GM23338 (cell line): ENCODE data around the gene IER3IP1. TPM values are rescaled to one million over a fixed set of nuclear protein-coding genes. Genes with fewer than 3 reads are reported as not detected.

Source experiments
- ATAC-seq: fragments of 200-7000 bp; cut with Tn5 transposase; 3 replicates; pipeline ENCODE4 v1.9.1; 2020
- DNase-seq: peaks from one replicate; pipeline ENCODE4 v3.0.0-alpha.2; 2015; ENCODE audit warnings: low spot score
- H2AFZ ChIP-seq: fragments of 200-600 bp; sonication (generic); 2 replicates; pipeline ENCODE4 v1.8.0; 2016; ENCODE audit warnings: antibody characterized with exemption, mild to moderate bottlenecking, moderate library complexity
- H3F3A ChIP-seq: fragments of 200-600 bp; sonication (generic); replicated peaks from 2 replicates; pipeline ENCODE4 v1.8.0; 2017; ENCODE audit warnings: antibody characterized with exemption, mixed run types, low read depth
- H3K27ac ChIP-seq: fragments of 200-600 bp; sonication (generic); 2 replicates; pipeline ENCODE4 v1.6.1; 2016; ENCODE audit warnings: low read depth
- H3K27me3 ChIP-seq: fragments of 200-600 bp; sonication (generic); 2 replicates; pipeline ENCODE4 v1.8.0; 2016; ENCODE audit warnings: mild to moderate bottlenecking, mixed run types, moderate library complexity; ENCODE audit not compliant: insufficient read depth
- H3K36me3 ChIP-seq: fragments of 200-600 bp; sonication (generic); 2 replicates; pipeline ENCODE4 v1.8.0; 2016; ENCODE audit warnings: mild to moderate bottlenecking; ENCODE audit not compliant: insufficient read depth
- H3K4me1 ChIP-seq: fragments of 200-600 bp; sonication (generic); 2 replicates; pipeline ENCODE4 v1.8.0; 2016; ENCODE audit warnings: mild to moderate bottlenecking, moderate library complexity; ENCODE audit not compliant: insufficient read depth
- H3K4me2 ChIP-seq: fragments of 200-600 bp; sonication (generic); 2 replicates; pipeline ENCODE4 v1.7.1; 2017; ENCODE audit warnings: mixed run types
- H3K4me3 ChIP-seq: fragments of 200-600 bp; sonication (generic); 2 replicates; pipeline ENCODE4 v1.6.1; 2016; ENCODE audit warnings: mixed run types
- H3K79me2 ChIP-seq: fragments of 200-600 bp; sonication (generic); replicated peaks from 2 replicates; pipeline ENCODE4 v1.8.0; 2017; ENCODE audit warnings: mild to moderate bottlenecking; ENCODE audit not compliant: insufficient read depth
- H3K9me2 ChIP-seq: fragments of 200-600 bp; sonication (generic); 2 replicates; pipeline ENCODE4 v1.8.0; 2017; ENCODE audit not compliant: insufficient read depth
- H4K20me1 ChIP-seq: fragments of 200-600 bp; sonication (generic); replicated peaks from 2 replicates; pipeline ENCODE4 v1.8.0; 2017; ENCODE audit warnings: mild to moderate bottlenecking; ENCODE audit not compliant: insufficient read depth
- H3K27ac Mint-ChIP-seq: 2 replicates; pipeline ENCODE4 v1.8.0; 2020; ENCODE audit warnings: inconsistent platforms, mild to moderate bottlenecking, moderate library complexity, mixed read lengths
- H3K27me3 Mint-ChIP-seq: 3 replicates; pipeline ENCODE4 v1.8.0; 2022; ENCODE audit warnings: low read depth, mild to moderate bottlenecking, moderate library complexity, mixed read lengths, inconsistent platforms; ENCODE audit not compliant: insufficient read depth, poor library complexity
- H3K36me3 Mint-ChIP-seq: 3 replicates; pipeline ENCODE4 v1.8.0; 2021; ENCODE audit warnings: low read depth, mild to moderate bottlenecking, inconsistent platforms, moderate library complexity, mixed read lengths
- H3K4me1 Mint-ChIP-seq: 3 replicates; pipeline ENCODE4 v1.8.0; 2020; ENCODE audit warnings: mild to moderate bottlenecking, inconsistent platforms, mixed read lengths
- H3K4me3 Mint-ChIP-seq: 3 replicates; pipeline ENCODE4 v1.8.0; 2021; ENCODE audit warnings: moderate library complexity, mild to moderate bottlenecking, inconsistent platforms, mixed read lengths
- H3K9me3 Mint-ChIP-seq: 3 replicates; pipeline ENCODE4 v1.8.0; 2020; ENCODE audit warnings: moderate library complexity, mild to moderate bottlenecking, inconsistent platforms, mixed read lengths
- CREB1 ChIP-seq: fragments of 250-450 bp; sonication (Bioruptor Pico); IDR thresholded peaks from 2 replicates; pipeline ENCODE4 v1.5.0; 2020; ENCODE audit warnings: low read depth, mild to moderate bottlenecking, moderate library complexity
- ETS1 ChIP-seq: IDR thresholded peaks from 2 replicates; pipeline ENCODE4 v1.6.1; 2016; ENCODE audit warnings: antibody characterized with exemption
- EZH2 ChIP-seq: fragments of 200-600 bp; sonication (generic); IDR thresholded peaks from one replicate; pipeline ENCODE4 v1.8.0; 2017; ENCODE audit warnings: antibody characterized with exemption, mild to moderate bottlenecking, low read depth; ENCODE audit not compliant: unreplicated experiment
- EZH2phosphoT487 ChIP-seq: fragments of 200-600 bp; sonication (generic); IDR thresholded peaks from one replicate; pipeline ENCODE4 v1.8.1; 2018; ENCODE audit warnings: antibody characterized with exemption; ENCODE audit not compliant: unreplicated experiment
- JUNB ChIP-seq: IDR thresholded peaks from one replicate; pipeline ENCODE4 v1.6.1; 2016; ENCODE audit warnings: antibody characterized with exemption; ENCODE audit not compliant: unreplicated experiment
- NANOG ChIP-seq: IDR thresholded peaks from 2 replicates; pipeline ENCODE4 v1.6.1; 2016; ENCODE audit warnings: antibody characterized with exemption, borderline replicate concordance
- POLR2AphosphoS5 ChIP-seq: IDR thresholded peaks from 2 replicates; pipeline ENCODE4 v1.6.1; 2016; ENCODE audit warnings: antibody characterized with exemption, low read depth
- STAT1 ChIP-seq: IDR thresholded peaks from one replicate; pipeline ENCODE4 v1.6.1; 2016; ENCODE audit warnings: antibody characterized with exemption; ENCODE audit not compliant: unreplicated experiment
- ZNF114 ChIP-seq: fragments of 250-450 bp; sonication (Bioruptor Pico); IDR thresholded peaks from 2 replicates; pipeline ENCODE4 v1.5.0; 2020; ENCODE audit warnings: mild to moderate bottlenecking, moderate library complexity
- ZNF331 ChIP-seq: fragments of 250-450 bp; sonication (Bioruptor Pico); IDR thresholded peaks from 2 replicates; pipeline ENCODE4 v1.5.0; 2020; ENCODE audit warnings: low read depth, mild to moderate bottlenecking, moderate library complexity
- polyA plus RNA-seq: library from polyadenylated mRNA; unstranded; fragments of >200 nt; fragmentation: Nextera tagmentation; extraction: Ambion mirVana; gene quantifications from 2 replicates; pipeline ENCODE4 v1.2.1, GENCODE V29; 2016
- total RNA-seq: library from RNA; depleted of rRNA; stranded (reverse); fragments of >200 nt; shearing (Covaris generic); gene quantifications from 2 replicates; pipeline ENCODE4 v1.2.3, GENCODE V29; 2014
- TF ChIP-seq, protein P1 (sequence below): fragments of 250-450 bp; sonication (Bioruptor Pico); IDR thresholded peaks from 2 replicates; pipeline ENCODE4 v1.5.0; 2020; ENCODE audit warnings: mild to moderate bottlenecking, moderate library complexity
- TF ChIP-seq, protein P2 (sequence below): IDR thresholded peaks from one replicate; pipeline ENCODE4 v1.6.1; 2018; ENCODE audit warnings: antibody characterized with exemption; ENCODE audit not compliant: unreplicated experiment
- TF ChIP-seq, protein P3 (sequence below), 2 experiments: fragments of 200-600 bp in 1 of 2; sonication (generic) in 1 of 2; conservative IDR thresholded peaks; 2 replicates each; pipeline versions ENCODE4 v1.5.1 to v1.6.1; 2016 to 2017; ENCODE audit warnings: antibody characterized with exemption in 2 of 2, low read depth in 2 of 2, mild to moderate bottlenecking in 2 of 2, moderate library complexity in 1 of 2

Gene IER3IP1
- total and polyA plus RNA-seq, 2 experiments from 2014 or later: 12.2 to 24.0 TPM

DNA sequence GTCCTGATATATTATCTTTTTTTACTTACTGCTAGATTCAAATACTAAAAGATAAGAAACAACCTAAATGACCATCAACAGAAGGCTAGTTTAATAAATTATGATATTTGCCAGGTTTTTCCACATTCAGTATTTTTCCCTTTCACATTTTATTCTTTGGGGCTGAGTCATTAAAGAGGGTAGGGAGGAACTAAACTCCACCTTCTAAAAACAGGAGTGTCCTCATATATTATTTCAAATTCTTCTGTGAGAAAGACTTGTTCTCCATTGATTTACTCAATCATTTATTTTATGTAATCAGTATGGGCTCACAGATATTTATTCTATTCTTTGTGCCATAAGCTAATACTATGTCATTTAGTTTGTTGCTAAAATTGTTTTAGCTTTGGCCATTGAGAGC, 34.9 kb downstream of the IER3IP1 start:
- H3K4me2 ChIP-seq: no peak overlapping the region

More for the DNA sequence above, 34.9 kb downstream of the IER3IP1 start:
- Histone ChIP-seq H2AFZ (no peak overlapping the region), H3K4me1 (no peaks in the 10 kb centered on the region), H3K27ac (no peak overlapping the region), H3K27me3 (no peaks in the 10 kb centered on the region), H3F3A (no peaks in the 10 kb centered on the region), H3K36me3 (0 out of 2 replicates have a peak, but pooled peaks cover under 1% of the 10 kb centered on the region), H3K9me2 (no peaks in the 10 kb centered on the region), H3K4me3 (no peak overlapping the region), H4K20me1 (0 out of 2 replicates have a peak, but pooled peaks cover 3% of the 10 kb centered on the region), H3K79me2 (peaks cover 65% of the 10 kb centered on the region)
- no peaks in the 10 kb centered on the region for H3K4me1 Mint-ChIP-seq
- ATAC-seq: no peak
- no peaks in the 10 kb centered on the region for H3K9me3 Mint-ChIP-seq
- no peak for TF ChIP-seq POLR2AphosphoS5
- TF ChIP-seq, protein P1, sequence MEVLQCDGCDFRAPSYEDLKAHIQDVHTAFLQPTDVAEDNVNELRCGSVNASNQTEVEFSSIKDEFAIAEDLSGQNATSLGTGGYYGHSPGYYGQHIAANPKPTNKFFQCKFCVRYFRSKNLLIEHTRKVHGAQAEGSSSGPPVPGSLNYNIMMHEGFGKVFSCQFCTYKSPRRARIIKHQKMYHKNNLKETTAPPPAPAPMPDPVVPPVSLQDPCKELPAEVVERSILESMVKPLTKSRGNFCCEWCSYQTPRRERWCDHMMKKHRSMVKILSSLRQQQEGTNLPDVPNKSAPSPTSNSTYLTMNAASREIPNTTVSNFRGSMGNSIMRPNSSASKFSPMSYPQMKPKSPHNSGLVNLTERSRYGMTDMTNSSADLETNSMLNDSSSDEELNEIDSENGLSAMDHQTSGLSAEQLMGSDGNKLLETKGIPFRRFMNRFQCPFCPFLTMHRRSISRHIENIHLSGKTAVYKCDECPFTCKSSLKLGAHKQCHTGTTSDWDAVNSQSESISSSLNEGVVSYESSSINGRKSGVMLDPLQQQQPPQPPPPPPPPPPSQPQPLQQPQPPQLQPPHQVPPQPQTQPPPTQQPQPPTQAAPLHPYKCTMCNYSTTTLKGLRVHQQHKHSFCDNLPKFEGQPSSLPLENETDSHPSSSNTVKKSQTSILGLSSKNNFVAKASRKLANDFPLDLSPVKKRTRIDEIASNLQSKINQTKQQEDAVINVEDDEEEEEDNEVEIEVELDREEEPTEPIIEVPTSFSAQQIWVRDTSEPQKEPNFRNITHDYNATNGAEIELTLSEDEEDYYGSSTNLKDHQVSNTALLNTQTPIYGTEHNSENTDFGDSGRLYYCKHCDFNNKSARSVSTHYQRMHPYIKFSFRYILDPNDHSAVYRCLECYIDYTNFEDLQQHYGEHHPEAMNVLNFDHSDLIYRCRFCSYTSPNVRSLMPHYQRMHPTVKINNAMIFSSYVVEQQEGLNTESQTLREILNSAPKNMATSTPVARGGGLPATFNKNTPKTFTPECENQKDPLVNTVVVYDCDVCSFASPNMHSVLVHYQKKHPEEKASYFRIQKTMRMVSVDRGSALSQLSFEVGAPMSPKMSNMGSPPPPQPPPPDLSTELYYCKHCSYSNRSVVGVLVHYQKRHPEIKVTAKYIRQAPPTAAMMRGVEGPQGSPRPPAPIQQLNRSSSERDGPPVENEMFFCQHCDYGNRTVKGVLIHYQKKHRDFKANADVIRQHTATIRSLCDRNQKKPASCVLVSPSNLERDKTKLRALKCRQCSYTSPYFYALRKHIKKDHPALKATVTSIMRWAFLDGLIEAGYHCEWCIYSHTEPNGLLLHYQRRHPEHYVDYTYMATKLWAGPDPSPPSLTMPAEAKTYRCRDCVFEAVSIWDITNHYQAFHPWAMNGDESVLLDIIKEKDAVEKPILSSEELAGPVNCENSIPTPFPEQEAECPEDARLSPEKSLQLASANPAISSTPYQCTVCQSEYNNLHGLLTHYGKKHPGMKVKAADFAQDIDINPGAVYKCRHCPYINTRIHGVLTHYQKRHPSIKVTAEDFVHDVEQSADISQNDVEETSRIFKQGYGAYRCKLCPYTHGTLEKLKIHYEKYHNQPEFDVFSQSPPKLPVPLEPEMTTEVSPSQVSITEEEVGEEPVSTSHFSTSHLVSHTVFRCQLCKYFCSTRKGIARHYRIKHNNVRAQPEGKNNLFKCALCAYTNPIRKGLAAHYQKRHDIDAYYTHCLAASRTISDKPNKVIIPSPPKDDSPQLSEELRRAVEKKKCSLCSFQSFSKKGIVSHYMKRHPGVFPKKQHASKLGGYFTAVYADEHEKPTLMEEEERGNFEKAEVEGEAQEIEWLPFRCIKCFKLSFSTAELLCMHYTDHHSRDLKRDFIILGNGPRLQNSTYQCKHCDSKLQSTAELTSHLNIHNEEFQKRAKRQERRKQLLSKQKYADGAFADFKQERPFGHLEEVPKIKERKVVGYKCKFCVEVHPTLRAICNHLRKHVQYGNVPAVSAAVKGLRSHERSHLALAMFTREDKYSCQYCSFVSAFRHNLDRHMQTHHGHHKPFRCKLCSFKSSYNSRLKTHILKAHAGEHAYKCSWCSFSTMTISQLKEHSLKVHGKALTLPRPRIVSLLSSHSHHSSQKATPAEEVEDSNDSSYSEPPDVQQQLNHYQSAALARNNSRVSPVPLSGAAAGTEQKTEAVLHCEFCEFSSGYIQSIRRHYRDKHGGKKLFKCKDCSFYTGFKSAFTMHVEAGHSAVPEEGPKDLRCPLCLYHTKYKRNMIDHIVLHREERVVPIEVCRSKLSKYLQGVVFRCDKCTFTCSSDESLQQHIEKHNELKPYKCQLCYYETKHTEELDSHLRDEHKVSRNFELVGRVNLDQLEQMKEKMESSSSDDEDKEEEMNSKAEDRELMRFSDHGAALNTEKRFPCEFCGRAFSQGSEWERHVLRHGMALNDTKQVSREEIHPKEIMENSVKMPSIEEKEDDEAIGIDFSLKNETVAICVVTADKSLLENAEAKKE (CRISPR knock-in tag): no peak
- TF ChIP-seq NANOG: no peak
- no peak for TF ChIP-seq EZH2
- TF ChIP-seq EZH2phosphoT487: no peak
- no peak for TF ChIP-seq CREB1 (CRISPR knock-in tag)
- TF ChIP-seq JUNB: no peak
- no peak for TF ChIP-seq ZNF114 (CRISPR knock-in tag)
- TF ChIP-seq ZNF331: no peak
- TF ChIP-seq, protein P2, sequence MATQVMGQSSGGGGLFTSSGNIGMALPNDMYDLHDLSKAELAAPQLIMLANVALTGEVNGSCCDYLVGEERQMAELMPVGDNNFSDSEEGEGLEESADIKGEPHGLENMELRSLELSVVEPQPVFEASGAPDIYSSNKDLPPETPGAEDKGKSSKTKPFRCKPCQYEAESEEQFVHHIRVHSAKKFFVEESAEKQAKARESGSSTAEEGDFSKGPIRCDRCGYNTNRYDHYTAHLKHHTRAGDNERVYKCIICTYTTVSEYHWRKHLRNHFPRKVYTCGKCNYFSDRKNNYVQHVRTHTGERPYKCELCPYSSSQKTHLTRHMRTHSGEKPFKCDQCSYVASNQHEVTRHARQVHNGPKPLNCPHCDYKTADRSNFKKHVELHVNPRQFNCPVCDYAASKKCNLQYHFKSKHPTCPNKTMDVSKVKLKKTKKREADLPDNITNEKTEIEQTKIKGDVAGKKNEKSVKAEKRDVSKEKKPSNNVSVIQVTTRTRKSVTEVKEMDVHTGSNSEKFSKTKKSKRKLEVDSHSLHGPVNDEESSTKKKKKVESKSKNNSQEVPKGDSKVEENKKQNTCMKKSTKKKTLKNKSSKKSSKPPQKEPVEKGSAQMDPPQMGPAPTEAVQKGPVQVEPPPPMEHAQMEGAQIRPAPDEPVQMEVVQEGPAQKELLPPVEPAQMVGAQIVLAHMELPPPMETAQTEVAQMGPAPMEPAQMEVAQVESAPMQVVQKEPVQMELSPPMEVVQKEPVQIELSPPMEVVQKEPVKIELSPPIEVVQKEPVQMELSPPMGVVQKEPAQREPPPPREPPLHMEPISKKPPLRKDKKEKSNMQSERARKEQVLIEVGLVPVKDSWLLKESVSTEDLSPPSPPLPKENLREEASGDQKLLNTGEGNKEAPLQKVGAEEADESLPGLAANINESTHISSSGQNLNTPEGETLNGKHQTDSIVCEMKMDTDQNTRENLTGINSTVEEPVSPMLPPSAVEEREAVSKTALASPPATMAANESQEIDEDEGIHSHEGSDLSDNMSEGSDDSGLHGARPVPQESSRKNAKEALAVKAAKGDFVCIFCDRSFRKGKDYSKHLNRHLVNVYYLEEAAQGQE: no peak
- no peak for TF ChIP-seq ETS1
- TF ChIP-seq STAT1: no peak
- TF ChIP-seq, protein P3, sequence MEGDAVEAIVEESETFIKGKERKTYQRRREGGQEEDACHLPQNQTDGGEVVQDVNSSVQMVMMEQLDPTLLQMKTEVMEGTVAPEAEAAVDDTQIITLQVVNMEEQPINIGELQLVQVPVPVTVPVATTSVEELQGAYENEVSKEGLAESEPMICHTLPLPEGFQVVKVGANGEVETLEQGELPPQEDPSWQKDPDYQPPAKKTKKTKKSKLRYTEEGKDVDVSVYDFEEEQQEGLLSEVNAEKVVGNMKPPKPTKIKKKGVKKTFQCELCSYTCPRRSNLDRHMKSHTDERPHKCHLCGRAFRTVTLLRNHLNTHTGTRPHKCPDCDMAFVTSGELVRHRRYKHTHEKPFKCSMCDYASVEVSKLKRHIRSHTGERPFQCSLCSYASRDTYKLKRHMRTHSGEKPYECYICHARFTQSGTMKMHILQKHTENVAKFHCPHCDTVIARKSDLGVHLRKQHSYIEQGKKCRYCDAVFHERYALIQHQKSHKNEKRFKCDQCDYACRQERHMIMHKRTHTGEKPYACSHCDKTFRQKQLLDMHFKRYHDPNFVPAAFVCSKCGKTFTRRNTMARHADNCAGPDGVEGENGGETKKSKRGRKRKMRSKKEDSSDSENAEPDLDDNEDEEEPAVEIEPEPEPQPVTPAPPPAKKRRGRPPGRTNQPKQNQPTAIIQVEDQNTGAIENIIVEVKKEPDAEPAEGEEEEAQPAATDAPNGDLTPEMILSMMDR (conservative IDR thresholded peaks at IDR 0.05; ENCODE audit: low read depth in 2 of 2): no peak
- H3K36me3 Mint-ChIP-seq: peaks cover 2% of the 10 kb centered on the region; the same call in 1 of the 3 replicates
- no peak overlapping the region for H3K4me3 Mint-ChIP-seq
- no peak overlapping the region for H3K27ac Mint-ChIP-seq
- no peaks in the 10 kb centered on the region for H3K27me3 Mint-ChIP-seq
- no peak for DNase-seq
